ENCODE data around the gene AREG. TPM values are rescaled to one million over a fixed set of nuclear protein-coding genes. Genes with fewer than 3 reads are reported as not detected.

AREG gene
- total RNA-seq, 1 experiment from 2014 or later = 739 TPM

DNA sequence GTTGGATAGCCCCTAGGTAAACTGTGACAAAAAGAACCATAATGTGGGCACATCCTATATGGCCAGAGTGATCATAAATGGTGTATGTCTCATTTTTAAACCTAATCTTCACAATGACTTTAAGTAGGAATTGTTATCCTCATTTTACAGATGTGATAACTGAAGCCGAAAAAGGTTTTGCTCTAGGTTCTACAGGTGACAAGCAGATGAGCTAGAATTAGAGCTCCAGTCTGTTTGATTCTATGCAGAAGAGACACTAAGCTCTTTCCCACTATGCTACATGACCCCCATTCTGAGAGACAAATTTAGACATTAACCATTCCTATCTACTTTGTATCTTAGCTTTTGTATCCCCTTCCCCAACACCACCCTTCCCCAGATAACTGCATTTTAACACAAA lies 2.0 kb downstream of the AREG start:
- ChIA-PET CTCF (no interaction called here), RAD21 (ENCODE audit: low non-redundant PET in 1 of 2, low total read pairs in 2 of 2, uncharacterized antibody in 2 of 2, unreplicated experiment in 2 of 2) (interaction anchor here in 1 of 2 experiments (0.5 kb wide), 1 partner anchor 81 kb away, joined by 3 read pairs; no protein-coding TSS in a partner anchor), POLR2A (interaction anchor here (0.6 to 3.4 kb wide), 15 partner anchors 9 to 207 kb away, joined by 3 to 21 read pairs (median 3); no protein-coding TSS in a partner anchor)
- Histone ChIP-seq H3K4me3 (replicated peaks in 1 of 2; ENCODE audit: low read depth in 1 of 2, low read length in 2 of 2) (peak overlapping the region; percentile 65 to 79), H3K4me2 (ENCODE audit: low read length) (peak overlapping the region; percentile 78), H4K20me1 (ENCODE audit: insufficient read depth) (0 out of 2 replicates have a peak, but pooled peaks cover 7% of the 10 kb centered on the region), H3K79me2 (ENCODE audit: insufficient read depth, low read length) (peaks cover 69% of the 10 kb centered on the region), H3K27ac (ENCODE audit: low read depth, low read length) (peak overlapping the region; percentile 85), H3K9me3 (ENCODE audit: control insufficient read depth in 1 of 2, insufficient read depth in 1 of 2, low read depth in 1 of 2, low read length in 2 of 2) (no peaks in the 10 kb centered on the region), H3K36me3 (ENCODE audit: control insufficient read depth in 1 of 2, insufficient read depth in 2 of 2, low read length in 2 of 2) (peaks cover 42 to 49% of the 10 kb centered on the region in 2 experiments), H3K9me2 (ENCODE audit: insufficient read depth) (no peaks in the 10 kb centered on the region), H3K4me1 (ENCODE audit: control insufficient read depth in 1 of 2, insufficient read depth in 2 of 2, low read length in 2 of 2) (peaks cover 58 to 71% of the 10 kb centered on the region in 2 experiments), H3K9ac (ENCODE audit: low read length) (peak overlapping the region; percentile 84), H3K27me3 (ENCODE audit: insufficient read depth, low read length) (no peaks in the 10 kb centered on the region), H2AFZ (ENCODE audit: low read depth, low read length, poor library complexity, severe bottlenecking) (no peak overlapping the region)
- no peak for DNase-seq (ENCODE audit: low read depth, low spot score)
- no TSS peak for BruUV-seq (replicated peaks)
- TF ChIP-seq CBX3 (IDR thresholded peaks at IDR 0.05; ENCODE audit: low read depth) = no peak
- no peak for TF ChIP-seq EGR1 (IDR thresholded peaks at IDR 0.05; ENCODE audit: low read depth)
- no peak for TF ChIP-seq ELF1 (IDR thresholded peaks at IDR 0.05; ENCODE audit: borderline replicate concordance, low read depth)
- TF ChIP-seq, protein P1, sequence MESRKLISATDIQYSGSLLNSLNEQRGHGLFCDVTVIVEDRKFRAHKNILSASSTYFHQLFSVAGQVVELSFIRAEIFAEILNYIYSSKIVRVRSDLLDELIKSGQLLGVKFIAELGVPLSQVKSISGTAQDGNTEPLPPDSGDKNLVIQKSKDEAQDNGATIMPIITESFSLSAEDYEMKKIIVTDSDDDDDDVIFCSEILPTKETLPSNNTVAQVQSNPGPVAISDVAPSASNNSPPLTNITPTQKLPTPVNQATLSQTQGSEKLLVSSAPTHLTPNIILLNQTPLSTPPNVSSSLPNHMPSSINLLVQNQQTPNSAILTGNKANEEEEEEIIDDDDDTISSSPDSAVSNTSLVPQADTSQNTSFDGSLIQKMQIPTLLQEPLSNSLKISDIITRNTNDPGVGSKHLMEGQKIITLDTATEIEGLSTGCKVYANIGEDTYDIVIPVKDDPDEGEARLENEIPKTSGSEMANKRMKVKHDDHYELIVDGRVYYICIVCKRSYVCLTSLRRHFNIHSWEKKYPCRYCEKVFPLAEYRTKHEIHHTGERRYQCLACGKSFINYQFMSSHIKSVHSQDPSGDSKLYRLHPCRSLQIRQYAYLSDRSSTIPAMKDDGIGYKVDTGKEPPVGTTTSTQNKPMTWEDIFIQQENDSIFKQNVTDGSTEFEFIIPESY (IDR thresholded peaks at IDR 0.05; ENCODE audit: extremely low read depth, insufficient replicate concordance, low read length) = no peak
- TF ChIP-seq, protein P2, sequence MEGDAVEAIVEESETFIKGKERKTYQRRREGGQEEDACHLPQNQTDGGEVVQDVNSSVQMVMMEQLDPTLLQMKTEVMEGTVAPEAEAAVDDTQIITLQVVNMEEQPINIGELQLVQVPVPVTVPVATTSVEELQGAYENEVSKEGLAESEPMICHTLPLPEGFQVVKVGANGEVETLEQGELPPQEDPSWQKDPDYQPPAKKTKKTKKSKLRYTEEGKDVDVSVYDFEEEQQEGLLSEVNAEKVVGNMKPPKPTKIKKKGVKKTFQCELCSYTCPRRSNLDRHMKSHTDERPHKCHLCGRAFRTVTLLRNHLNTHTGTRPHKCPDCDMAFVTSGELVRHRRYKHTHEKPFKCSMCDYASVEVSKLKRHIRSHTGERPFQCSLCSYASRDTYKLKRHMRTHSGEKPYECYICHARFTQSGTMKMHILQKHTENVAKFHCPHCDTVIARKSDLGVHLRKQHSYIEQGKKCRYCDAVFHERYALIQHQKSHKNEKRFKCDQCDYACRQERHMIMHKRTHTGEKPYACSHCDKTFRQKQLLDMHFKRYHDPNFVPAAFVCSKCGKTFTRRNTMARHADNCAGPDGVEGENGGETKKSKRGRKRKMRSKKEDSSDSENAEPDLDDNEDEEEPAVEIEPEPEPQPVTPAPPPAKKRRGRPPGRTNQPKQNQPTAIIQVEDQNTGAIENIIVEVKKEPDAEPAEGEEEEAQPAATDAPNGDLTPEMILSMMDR (IDR thresholded peaks at IDR 0.05 in 2 of 3, conservative IDR thresholded peaks at IDR 0.05 in 1 of 3; ENCODE audit: borderline replicate concordance in 1 of 3, insufficient read depth in 1 of 3, low read depth in 2 of 3, low read length in 2 of 3) = no peak
- TF ChIP-seq, protein P3, sequence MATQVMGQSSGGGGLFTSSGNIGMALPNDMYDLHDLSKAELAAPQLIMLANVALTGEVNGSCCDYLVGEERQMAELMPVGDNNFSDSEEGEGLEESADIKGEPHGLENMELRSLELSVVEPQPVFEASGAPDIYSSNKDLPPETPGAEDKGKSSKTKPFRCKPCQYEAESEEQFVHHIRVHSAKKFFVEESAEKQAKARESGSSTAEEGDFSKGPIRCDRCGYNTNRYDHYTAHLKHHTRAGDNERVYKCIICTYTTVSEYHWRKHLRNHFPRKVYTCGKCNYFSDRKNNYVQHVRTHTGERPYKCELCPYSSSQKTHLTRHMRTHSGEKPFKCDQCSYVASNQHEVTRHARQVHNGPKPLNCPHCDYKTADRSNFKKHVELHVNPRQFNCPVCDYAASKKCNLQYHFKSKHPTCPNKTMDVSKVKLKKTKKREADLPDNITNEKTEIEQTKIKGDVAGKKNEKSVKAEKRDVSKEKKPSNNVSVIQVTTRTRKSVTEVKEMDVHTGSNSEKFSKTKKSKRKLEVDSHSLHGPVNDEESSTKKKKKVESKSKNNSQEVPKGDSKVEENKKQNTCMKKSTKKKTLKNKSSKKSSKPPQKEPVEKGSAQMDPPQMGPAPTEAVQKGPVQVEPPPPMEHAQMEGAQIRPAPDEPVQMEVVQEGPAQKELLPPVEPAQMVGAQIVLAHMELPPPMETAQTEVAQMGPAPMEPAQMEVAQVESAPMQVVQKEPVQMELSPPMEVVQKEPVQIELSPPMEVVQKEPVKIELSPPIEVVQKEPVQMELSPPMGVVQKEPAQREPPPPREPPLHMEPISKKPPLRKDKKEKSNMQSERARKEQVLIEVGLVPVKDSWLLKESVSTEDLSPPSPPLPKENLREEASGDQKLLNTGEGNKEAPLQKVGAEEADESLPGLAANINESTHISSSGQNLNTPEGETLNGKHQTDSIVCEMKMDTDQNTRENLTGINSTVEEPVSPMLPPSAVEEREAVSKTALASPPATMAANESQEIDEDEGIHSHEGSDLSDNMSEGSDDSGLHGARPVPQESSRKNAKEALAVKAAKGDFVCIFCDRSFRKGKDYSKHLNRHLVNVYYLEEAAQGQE (IDR thresholded peaks at IDR 0.05; ENCODE audit: low read depth) = no peak
- TF ChIP-seq, protein P4, sequence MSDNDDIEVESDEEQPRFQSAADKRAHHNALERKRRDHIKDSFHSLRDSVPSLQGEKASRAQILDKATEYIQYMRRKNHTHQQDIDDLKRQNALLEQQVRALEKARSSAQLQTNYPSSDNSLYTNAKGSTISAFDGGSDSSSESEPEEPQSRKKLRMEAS (IDR thresholded peaks at IDR 0.05) = no peak
- TF ChIP-seq FOSL1 (IDR thresholded peaks at IDR 0.05; ENCODE audit: low read depth) = peak; percentile 2; the same call in 1 of the 2 replicates
- 0 out of 2 replicates have a peak, but pooled peaks have one; percentile 17 for TF ChIP-seq SRF (IDR thresholded peaks at IDR 0.05; ENCODE audit: low read depth)
- TF ChIP-seq ZNF274 (IDR thresholded peaks at IDR 0.05; ENCODE audit: low read depth, low read length) = no peak
- TF ChIP-seq POLR2A (IDR thresholded peaks at IDR 0.05; ENCODE audit: borderline replicate concordance, extremely low read depth, insufficient read depth, insufficient read length) = no peak
- peak; percentile 54 for TF ChIP-seq POLR2AphosphoS5 (IDR thresholded peaks at IDR 0.05; ENCODE audit: low read depth, low read length)
- intact Hi-C loops (cut with micrococcal nuclease) = loop anchor here (5.0 kb wide), 2 partner anchors 55 to 75 kb away; no protein-coding TSS in a partner anchor
- ATAC-seq = no peak

All from HCT116 (cell line).